GM10847 (cell line): Measurements from ENCODE around the gene PDS5B.

Experiments used
- POLR2A ChIP-seq: IDR thresholded peaks from 2 replicates; pipeline ENCODE4 v1.6.1; 2011; ENCODE audit not compliant: insufficient read length; ENCODE audit errors: extremely low read depth

The PDS5B gene

GRCh38 chr13:32734511-32734910 is 148.3 kb downstream of the PDS5B start:
- no peak for TF ChIP-seq POLR2A

- TF ChIP-seq POLR2A = no peak
Measured at GRCh38 chr13:32735859-32736258, 149.6 kb downstream of the PDS5B start.

DNA sequence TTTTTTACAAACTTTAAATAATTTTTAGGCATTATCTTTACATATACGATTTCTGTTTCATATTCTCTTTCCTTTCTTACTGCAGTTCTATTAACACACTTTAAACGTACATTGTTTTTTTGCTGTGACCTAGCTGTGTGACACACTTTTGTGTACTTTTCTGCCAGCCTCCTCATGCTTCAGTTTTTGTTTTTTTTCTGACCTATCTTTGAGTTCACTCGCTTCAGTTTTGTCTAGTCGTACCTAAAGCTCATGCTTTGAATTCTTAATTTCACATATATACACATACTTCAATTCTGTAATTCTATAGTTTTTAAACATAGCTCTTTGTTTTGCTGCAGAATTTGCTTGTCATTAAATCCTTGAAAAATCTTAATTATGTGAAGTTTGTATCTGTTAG is 150.4 kb downstream of the PDS5B start:
- TF ChIP-seq POLR2A = no peak

DNA sequence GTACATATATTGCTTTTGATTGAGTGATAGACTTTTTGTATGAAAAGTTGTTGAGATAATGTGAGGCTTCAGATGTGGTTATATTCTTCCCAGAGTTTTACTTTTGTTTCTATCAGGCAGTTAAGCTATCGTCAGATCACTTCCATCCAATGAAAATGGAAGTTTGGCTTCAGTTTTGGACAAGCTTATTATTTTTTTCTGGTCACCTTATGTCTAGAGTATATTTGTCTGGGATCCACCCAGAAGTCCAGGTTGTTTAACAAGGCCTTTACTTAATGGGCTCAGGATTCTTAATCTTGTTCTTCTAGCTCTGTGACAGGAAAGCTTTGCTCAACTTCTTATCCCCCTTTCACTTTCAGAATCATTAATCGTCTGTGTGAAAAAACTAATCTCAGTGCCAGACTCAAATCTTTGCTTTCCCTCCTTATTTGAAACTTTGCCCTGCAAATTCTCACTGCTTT is 150.9 kb downstream of the PDS5B start:
- TF ChIP-seq POLR2A = no peak

GRCh38 chr13:32737679-32738078 is 151.4 kb downstream of the PDS5B start:
- no peak for TF ChIP-seq POLR2A

DNA sequence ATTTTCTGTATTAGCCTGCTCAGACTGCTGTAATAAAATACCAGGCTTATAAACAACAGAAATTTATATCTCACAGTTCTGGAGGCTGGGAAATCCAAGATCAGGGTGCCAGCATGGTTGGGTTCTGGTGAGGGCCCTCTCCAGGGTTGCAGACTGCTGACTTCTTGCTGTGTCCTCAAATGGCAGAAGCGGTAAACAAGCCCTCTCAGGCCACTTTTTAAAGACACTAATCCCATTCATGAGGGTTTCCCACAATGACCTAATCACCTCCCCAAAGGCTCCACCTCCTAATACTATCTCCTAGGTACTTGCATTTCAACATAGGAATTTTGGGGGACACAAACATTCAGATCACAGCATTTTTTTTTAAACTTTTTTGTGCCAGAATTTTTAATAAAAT is 159.3 kb downstream of the PDS5B start:
- TF ChIP-seq POLR2A = no peak

GRCh38 chr13:32746474-32746873 is 160.2 kb downstream of the PDS5B start:
- TF ChIP-seq POLR2A = no peak

DNA sequence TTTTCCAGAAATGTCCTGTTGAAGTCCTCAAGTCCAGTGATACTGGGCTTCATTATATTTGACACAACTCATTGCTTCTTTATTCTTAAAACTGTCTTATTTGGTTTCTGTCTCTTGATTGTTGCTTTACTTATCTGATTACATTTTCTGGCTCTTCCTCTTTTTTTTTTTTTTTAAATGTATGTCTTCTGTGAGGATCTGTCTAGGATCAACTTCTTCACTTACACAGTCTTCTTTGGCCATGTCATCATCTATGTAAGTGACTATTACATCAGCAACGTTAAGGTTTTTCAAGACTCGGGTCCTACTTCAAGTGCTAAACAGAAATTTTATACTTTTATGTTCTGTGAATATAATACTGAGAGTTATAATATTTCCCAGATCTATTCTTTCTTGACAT is 162.1 kb downstream of the PDS5B start:
- TF ChIP-seq POLR2A = no peak

DNA sequence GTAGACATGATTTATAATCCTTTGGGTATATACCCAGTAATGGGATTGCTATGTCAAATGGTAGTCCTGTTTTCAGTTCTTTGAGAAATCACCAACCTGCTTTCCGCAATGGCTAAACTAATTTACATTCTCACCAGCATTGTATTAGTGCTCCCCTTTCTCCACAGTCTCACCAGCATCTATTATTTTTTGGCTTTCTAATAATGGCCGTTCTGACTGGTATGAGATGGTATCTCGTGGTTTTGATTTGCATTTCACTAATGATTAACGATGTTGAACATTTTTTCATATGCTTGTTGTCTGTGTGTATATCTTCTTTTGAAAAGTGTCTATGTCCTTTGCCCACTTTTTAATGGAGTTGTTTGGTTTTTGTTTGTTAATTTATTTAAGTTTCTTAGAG is 165.1 kb downstream of the PDS5B start:
- no peak for TF ChIP-seq POLR2A

GRCh38 chr13:32752311-32752710 is 166.1 kb downstream of the PDS5B start:
- no peak for TF ChIP-seq POLR2A

- no peak for TF ChIP-seq POLR2A
Measured at GRCh38 chr13:32752997-32753606, 166.8 kb downstream of the PDS5B start.

GRCh38 chr13:32754179-32754578 is 167.9 kb downstream of the PDS5B start:
- no peak for TF ChIP-seq POLR2A

DNA sequence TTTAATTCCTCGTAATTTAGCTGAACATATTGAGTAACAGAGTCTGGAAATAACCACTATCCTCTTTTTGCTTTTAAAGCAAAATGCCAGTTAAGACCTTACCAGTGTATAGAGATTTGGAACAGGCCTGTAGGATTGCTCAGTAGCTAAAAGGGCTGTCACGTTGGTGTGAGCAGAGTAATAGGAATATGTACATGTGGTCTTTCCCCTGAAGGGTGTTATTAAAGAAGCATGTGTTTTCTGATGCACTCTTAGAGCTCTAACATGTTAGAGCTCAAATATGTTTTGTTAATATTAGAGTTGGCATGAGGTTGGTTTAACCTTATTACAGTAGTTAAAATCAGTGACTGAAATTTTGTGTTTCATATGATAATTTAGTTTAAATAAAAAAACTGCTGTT is 172.9 kb downstream of the PDS5B start:
- TF ChIP-seq POLR2A = no peak

DNA sequence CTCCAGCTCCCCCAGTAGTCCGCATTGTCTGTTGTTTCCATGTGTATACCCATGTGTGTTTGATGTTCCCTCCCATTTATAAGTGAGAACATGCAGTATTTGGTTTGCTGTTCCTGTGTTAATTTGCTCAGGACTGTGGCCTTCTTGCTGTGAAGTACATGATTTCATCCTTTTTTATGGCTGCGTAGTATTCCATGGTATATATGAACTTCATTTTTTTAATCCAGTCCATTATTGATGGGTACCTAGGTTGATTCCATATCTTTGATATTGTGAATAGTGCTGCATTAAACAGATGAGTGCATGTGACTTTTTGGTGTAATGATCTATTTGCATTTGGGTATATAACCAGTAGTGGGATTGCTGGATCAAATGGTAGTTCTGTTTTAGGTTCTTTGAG is 175.2 kb downstream of the PDS5B start:
- TF ChIP-seq POLR2A = no peak

DNA sequence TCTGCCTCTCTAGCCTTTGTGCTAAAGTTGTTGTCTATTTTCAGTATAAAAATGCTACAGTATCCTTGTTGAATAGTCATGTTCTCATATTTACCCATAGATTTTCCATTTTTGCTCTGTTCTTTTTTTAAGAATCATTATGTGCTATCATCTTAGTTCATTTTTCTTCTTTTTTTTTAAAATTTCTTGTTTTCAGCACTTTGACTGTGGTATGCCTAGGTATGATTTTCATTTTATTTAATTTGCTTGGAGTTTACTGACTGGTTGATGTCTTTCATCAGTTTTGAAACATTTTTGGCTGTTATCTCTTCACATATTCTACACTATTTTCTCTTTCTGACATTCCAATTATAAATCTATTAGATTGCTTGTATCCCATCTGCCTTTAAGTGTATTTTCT is 192.9 kb downstream of the PDS5B start:
- TF ChIP-seq POLR2A = no peak

- TF ChIP-seq POLR2A = no peak
Measured at GRCh38 chr13:32781906-32782305, 195.7 kb downstream of the PDS5B start.

- no peak for TF ChIP-seq POLR2A
Measured at GRCh38 chr13:32783067-32783466, 196.8 kb downstream of the PDS5B start.
